HG03442 (cell line): Measurements from ENCODE around the gene ALDH3B2.
"Not testable (repeated sequence)": the region's sequence is repeated elsewhere in the genome, so short reads cannot be mapped to it uniquely, and the experiment has no call there.

Experiments
- ATAC-seq: cut with Tn5 transposase; IDR thresholded peaks from one replicate; pipeline ENCODE4 v1.9.1; 2021; ENCODE audit warnings: mild to moderate bottlenecking, moderate library complexity; ENCODE audit not compliant: unreplicated experiment

The ALDH3B2 gene

GRCh38 chr11:67687986-67688385, 13.6 kb upstream of the ALDH3B2 start:
- no peak for ATAC-seq

GRCh38 chr11:67685641-67686332, 11.4 kb upstream of the ALDH3B2 start:
- ATAC-seq: not testable (repeated sequence)

GRCh38 chr11:67682126-67683034, 8.0 kb upstream of the ALDH3B2 start:
- not testable (repeated sequence) for ATAC-seq

- ATAC-seq: no peak
These were observed 6.5 kb upstream of the ALDH3B2 start for GRCh38 chr11:67680696-67681470.

GRCh38 chr11:67675058-67675747, 780 bp upstream of the ALDH3B2 start:
- no peak for ATAC-seq

GRCh38 chr11:67673902-67674301, 521 bp downstream of the ALDH3B2 start:
- no peak for ATAC-seq

- ATAC-seq: no peak
These were observed 1.1 kb downstream of the ALDH3B2 start for GRCh38 chr11:67673358-67673757.

GRCh38 chr11:67671211-67671520, 3.3 kb downstream of the ALDH3B2 start:
- ATAC-seq: no peak

- no peak for ATAC-seq
These were observed 3.9 kb downstream of the ALDH3B2 start for GRCh38 chr11:67670316-67671210.

GRCh38 chr11:67668192-67668551, 6.3 kb downstream of the ALDH3B2 start:
- ATAC-seq: no peak

- no peak for ATAC-seq
These were observed 6.8 kb downstream of the ALDH3B2 start for GRCh38 chr11:67667490-67668191.

GRCh38 chr11:67666676-67667489, 7.5 kb downstream of the ALDH3B2 start:
- ATAC-seq: no peak

- no peak for ATAC-seq
These were observed 8.1 kb downstream of the ALDH3B2 start for GRCh38 chr11:67666303-67666645.

- ATAC-seq: no peak
These were observed 8.7 kb downstream of the ALDH3B2 start for GRCh38 chr11:67665541-67666302.

- no peak for ATAC-seq
These were observed 9.5 kb downstream of the ALDH3B2 start for GRCh38 chr11:67664696-67665540.

- ATAC-seq: no peak
These were observed 10.2 kb downstream of the ALDH3B2 start for GRCh38 chr11:67664213-67664585.
